CD4-positive, alpha-beta T cell (primary cell): ENCODE results near the gene SASH1. TPM values are rescaled to one million over a fixed set of nuclear protein-coding genes. Genes with fewer than 3 reads are reported as not detected.

Experiments used
- ATAC-seq: fragments of 200-7000 bp; cut with Tn5 transposase; one replicate; pipeline ENCODE4 v1.10.0; 2022; ENCODE audit warnings: mild to moderate bottlenecking; ENCODE audit not compliant: poor library complexity
- CTCF ChIA-PET: fragments of 350-600 bp; sonication (Branson Sonifier 250); formaldehyde crosslinking; loops from one replicate; lab custom pipeline; 2021; ENCODE audit warnings: antibody characterized with exemption, inconsistent platforms; lab: Charles Lee
- POLR2A ChIA-PET: fragments of 350-600 bp; sonication (Branson Sonifier 250); formaldehyde crosslinking; loops from one replicate; lab custom pipeline; 2021; ENCODE audit warnings: antibody characterized with exemption, inconsistent platforms; lab: Charles Lee
- DNase-seq, 14 experiments: peaks; one replicate each; pipeline ENCODE4 v3.0.0-alpha.2; 2013 to 2020; ENCODE audit warnings: mixed read lengths in 2 of 14
- H3K27ac ChIP-seq, 2 donors: one replicate each; pipeline versions ENCODE4 v1.5.1 to v1.7.0; 2013; ENCODE audit warnings: low read length in 2 of 2, low read depth in 1 of 2, mild to moderate bottlenecking in 1 of 2
- H3K27me3 ChIP-seq, 2 experiments: 1 replicate in 1 of 2; 2 replicates in 1 of 2; pipeline versions ENCODE4 v1.6.1 to v1.7.0; 2013; ENCODE audit warnings: low read length in 2 of 2, control low read depth in 1 of 2, mild to moderate bottlenecking in 1 of 2, moderate library complexity in 1 of 2; ENCODE audit not compliant: insufficient read depth in 2 of 2, control insufficient read depth in 1 of 2
- H3K36me3 ChIP-seq: one replicate; pipeline ENCODE4 v1.6.1; 2013; ENCODE audit warnings: low read length, control low read depth; ENCODE audit not compliant: insufficient read depth
- H3K4me1 ChIP-seq: one replicate; pipeline ENCODE4 v1.6.1; 2013; ENCODE audit warnings: low read length, control low read depth; ENCODE audit not compliant: insufficient read depth
- H3K4me3 ChIP-seq: one replicate; pipeline ENCODE4 v1.5.1; 2013; ENCODE audit warnings: mild to moderate bottlenecking, low read length, moderate library complexity
- H3K9me3 ChIP-seq, 2 experiments: 1 replicate in 1 of 2; 2 replicates in 1 of 2; pipeline versions ENCODE4 v1.6.1 to v1.7.0; 2013; ENCODE audit warnings: low read length in 2 of 2, mild to moderate bottlenecking in 2 of 2, control low read depth in 1 of 2, moderate library complexity in 1 of 2; ENCODE audit not compliant: control insufficient read depth in 1 of 2, insufficient read depth in 1 of 2
- H3K27ac Mint-ChIP-seq: one replicate; pipeline ENCODE4 v1.8.0; 2020; ENCODE audit warnings: mixed read lengths
- H3K27me3 Mint-ChIP-seq: one replicate; pipeline ENCODE4 v1.8.0; 2021; ENCODE audit warnings: mixed read lengths
- H3K36me3 Mint-ChIP-seq: one replicate; pipeline ENCODE4 v1.8.0; 2021; ENCODE audit warnings: low read depth, mixed read lengths
- H3K4me1 Mint-ChIP-seq: one replicate; pipeline ENCODE4 v1.8.0; 2021; ENCODE audit warnings: low read depth, mixed read lengths
- H3K4me3 Mint-ChIP-seq: one replicate; pipeline ENCODE4 v1.8.0; 2020; ENCODE audit warnings: mild to moderate bottlenecking, mixed read lengths
- H3K9me3 Mint-ChIP-seq: one replicate; pipeline ENCODE4 v1.8.0; 2020; ENCODE audit warnings: mixed read lengths
- intact Hi-C, 2 experiments: fragments of 100-400 bp; cut with DNase I in 1 of 2; cut with micrococcal nuclease in 1 of 2; formaldehyde crosslinking; loops; one replicate each; pipeline versions ENCODE4 v1.15.1 to v1.9.0; 2023 to 2025; cut with DNase I, micrococcal nuclease
- total RNA-seq, 174 experiments: library from RNA in 2 of 174; stranded (reverse) in 2 of 174; gene quantifications; one replicate each; pipeline ENCODE4 v1.2.3 and lab custom pipeline; 2021 to 2026
- TF ChIP-seq, protein P1 (sequence below): fragments of 200-600 bp; IDR thresholded peaks from one replicate; pipeline ENCODE4 v1.8.0; 2022; ENCODE audit warnings: antibody characterized with exemption, mild to moderate bottlenecking

SASH1 gene
- total RNA-seq, 2 experiments from 2014 or later, result 0.58 to 0.75 TPM

DNA sequence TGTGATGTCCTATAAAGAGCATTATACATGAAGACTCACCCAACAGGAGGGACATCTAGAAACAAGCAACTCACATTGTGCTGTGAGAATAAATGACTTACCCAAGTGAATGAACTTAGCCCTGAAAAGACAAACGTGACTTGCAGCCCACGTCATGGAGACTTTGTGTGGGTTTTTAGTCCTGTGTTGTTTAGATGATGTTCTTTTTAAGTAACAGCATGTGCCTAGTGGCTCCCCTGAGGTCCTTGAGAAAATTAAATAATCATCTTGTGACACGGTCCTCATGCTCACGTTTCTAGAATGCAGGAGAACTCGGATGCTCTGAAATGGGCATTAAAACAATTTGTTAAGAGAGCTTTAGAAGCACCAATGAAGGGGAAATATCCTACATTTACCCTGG, 165.1 kb downstream of the SASH1 start:
- Histone ChIP-seq H3K4me3 (no peak overlapping the region), H3K4me1 (no peaks in the 10 kb centered on the region), H3K36me3 (no peaks in the 10 kb centered on the region), H3K27me3 (no peaks in the 10 kb centered on the region), H3K9me3 (peaks cover 0 to 4% of the 10 kb centered on the region in 2 experiments), H3K27ac (no peak overlapping the region)
- no peaks in the 10 kb centered on the region for H3K36me3 Mint-ChIP-seq
- H3K4me3 Mint-ChIP-seq, result no peak overlapping the region
- H3K9me3 Mint-ChIP-seq, result no peaks in the 10 kb centered on the region
- no peaks in the 10 kb centered on the region for H3K4me1 Mint-ChIP-seq
- intact Hi-C loops, result no loop called here
- ATAC-seq, result no peak
- no peak for DNase-seq
- ChIA-PET CTCF (no interaction called here), POLR2A (no interaction called here)
- TF ChIP-seq, protein P1, sequence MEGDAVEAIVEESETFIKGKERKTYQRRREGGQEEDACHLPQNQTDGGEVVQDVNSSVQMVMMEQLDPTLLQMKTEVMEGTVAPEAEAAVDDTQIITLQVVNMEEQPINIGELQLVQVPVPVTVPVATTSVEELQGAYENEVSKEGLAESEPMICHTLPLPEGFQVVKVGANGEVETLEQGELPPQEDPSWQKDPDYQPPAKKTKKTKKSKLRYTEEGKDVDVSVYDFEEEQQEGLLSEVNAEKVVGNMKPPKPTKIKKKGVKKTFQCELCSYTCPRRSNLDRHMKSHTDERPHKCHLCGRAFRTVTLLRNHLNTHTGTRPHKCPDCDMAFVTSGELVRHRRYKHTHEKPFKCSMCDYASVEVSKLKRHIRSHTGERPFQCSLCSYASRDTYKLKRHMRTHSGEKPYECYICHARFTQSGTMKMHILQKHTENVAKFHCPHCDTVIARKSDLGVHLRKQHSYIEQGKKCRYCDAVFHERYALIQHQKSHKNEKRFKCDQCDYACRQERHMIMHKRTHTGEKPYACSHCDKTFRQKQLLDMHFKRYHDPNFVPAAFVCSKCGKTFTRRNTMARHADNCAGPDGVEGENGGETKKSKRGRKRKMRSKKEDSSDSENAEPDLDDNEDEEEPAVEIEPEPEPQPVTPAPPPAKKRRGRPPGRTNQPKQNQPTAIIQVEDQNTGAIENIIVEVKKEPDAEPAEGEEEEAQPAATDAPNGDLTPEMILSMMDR, result no peak
- peaks cover 49% of the 10 kb centered on the region for H3K27me3 Mint-ChIP-seq
- no peak overlapping the region for H3K27ac Mint-ChIP-seq

DNA sequence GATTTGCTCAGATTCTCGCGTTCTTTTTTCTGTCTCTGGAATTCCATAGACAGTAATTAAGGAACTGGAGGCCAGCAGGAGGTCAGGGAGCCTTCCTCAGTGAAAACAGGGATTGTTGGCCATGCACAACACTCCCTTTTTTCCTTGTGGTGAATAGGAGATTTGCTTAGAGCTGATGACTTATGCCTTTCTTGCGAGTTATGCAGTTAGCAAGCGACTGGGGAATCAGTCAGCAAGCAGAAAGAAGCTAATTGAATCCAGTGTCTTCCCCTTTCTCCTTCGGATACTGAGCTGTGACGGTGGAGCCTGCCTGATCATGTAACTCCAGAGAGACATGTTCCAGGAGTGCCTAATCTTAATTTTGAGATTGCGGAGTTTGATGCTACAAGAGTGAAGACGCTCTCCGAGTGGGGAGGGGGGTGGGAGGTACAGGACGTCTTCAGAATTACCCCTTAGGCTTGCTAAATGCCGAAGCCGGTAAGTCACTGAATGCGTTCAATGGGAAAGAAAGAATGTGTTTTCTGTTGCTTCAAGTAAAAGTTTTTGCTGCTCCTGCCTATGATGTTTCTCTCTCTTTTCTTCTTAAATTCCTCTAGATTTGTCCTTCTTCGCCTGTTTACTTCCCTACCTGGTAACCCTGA, 165.9 kb downstream of the SASH1 start:
- intact Hi-C loops, result no loop called here
- Histone ChIP-seq H3K36me3 (no peaks in the 10 kb centered on the region), H3K27me3 (no peaks in the 10 kb centered on the region), H3K9me3 (peaks cover 0 to 4% of the 10 kb centered on the region in 2 experiments), H3K27ac (no peak overlapping the region), H3K4me1 (no peaks in the 10 kb centered on the region), H3K4me3 (no peak overlapping the region)
- Mint-ChIP-seq H3K27me3 (peaks cover 54% of the 10 kb centered on the region), H3K27ac (no peak overlapping the region), H3K36me3 (no peaks in the 10 kb centered on the region), H3K4me1 (no peaks in the 10 kb centered on the region), H3K9me3 (no peaks in the 10 kb centered on the region), H3K4me3 (no peak overlapping the region)
- ATAC-seq (no peak), DNase-seq (no peak)
- CTCF ChIA-PET, result no interaction called here
- TF ChIP-seq, protein P1, result no peak
- POLR2A ChIA-PET, result no interaction called here

DNA sequence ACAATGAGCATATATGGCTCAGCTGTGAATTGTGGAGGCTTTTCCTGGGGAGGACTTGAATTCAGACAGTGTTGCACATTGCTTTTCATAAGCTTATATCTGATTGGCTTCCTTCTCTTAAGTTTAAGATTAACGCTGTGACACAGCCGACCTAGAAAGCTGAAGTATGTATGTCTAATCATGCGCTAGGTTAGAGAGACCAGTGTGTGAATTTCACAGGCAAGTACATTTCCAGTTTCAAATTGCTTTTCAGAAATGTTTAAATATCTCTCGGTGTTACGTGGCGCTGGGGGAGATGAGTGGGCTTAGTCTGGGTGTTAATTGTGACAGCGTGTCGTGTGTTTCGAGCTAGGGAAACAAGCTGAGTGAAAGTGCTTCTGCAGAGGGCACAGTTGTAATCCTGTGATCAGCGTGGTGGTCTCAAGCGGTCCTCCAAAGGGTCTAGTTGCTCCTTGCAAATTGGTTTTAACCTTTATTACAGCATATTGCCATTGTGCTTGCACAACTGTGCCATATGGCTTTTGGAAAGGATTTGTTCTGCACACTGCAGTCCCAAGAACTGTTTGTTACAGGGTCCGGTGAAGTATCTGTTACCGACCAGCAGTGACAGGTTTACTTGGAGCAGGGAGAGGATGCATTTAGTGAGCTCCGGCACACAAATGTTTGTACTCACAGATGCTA, 166.6 kb downstream of the SASH1 start:
- POLR2A ChIA-PET, result no interaction called here

More for the DNA sequence above, 166.6 kb downstream of the SASH1 start:
- no peaks in the 10 kb centered on the region for H3K4me1 ChIP-seq
- no peak overlapping the region for H3K4me3 ChIP-seq
- no peak overlapping the region for H3K27ac ChIP-seq
- intact Hi-C loops, result no loop called here
- no peak for ATAC-seq
- CTCF ChIA-PET, result no interaction called here
- H3K4me1 Mint-ChIP-seq, result no peaks in the 10 kb centered on the region
- no peaks in the 10 kb centered on the region for H3K27me3 ChIP-seq
- no peak for DNase-seq
- TF ChIP-seq, protein P1, result no peak
- peaks cover 54% of the 10 kb centered on the region for H3K27me3 Mint-ChIP-seq
- H3K4me3 Mint-ChIP-seq, result no peak overlapping the region
- no peaks in the 10 kb centered on the region for H3K36me3 Mint-ChIP-seq
- no peak overlapping the region for H3K27ac Mint-ChIP-seq
- no peaks in the 10 kb centered on the region for H3K36me3 ChIP-seq
- no peaks in the 10 kb centered on the region for H3K9me3 Mint-ChIP-seq
- peaks cover 0 to 4% of the 10 kb centered on the region in 2 experiments for H3K9me3 ChIP-seq
